ENCODE measurements around the gene RNF40.

Gene RNF40

DNA sequence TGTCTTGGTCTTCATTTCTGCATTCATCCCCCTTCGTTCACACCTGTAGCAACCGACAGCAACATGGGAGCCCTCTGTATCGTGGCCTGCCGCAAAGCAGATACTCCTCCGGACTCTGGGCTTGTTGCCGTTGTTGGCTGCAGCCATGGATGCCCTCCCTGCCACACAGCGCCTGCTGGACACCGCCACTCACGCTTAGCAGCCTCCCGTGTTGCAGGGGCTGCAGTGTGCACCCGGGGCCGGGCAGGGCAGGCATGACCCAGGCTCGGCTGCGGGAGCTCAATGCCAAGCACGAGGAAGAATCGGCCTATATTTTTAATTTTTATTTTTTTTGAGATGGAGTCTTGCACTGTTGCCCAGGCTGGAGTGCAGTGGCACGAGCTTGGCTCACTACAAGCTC is 59.8 kb downstream of the RNF40 start:
- Histone ChIP-seq H3K9me3 (replicated peaks; ENCODE audit: insufficient read depth, low read length) (no peaks in the 10 kb centered on the region), H2AFZ (ENCODE audit: low read length) (no peak overlapping the region)
- TF ChIP-seq, protein P1, sequence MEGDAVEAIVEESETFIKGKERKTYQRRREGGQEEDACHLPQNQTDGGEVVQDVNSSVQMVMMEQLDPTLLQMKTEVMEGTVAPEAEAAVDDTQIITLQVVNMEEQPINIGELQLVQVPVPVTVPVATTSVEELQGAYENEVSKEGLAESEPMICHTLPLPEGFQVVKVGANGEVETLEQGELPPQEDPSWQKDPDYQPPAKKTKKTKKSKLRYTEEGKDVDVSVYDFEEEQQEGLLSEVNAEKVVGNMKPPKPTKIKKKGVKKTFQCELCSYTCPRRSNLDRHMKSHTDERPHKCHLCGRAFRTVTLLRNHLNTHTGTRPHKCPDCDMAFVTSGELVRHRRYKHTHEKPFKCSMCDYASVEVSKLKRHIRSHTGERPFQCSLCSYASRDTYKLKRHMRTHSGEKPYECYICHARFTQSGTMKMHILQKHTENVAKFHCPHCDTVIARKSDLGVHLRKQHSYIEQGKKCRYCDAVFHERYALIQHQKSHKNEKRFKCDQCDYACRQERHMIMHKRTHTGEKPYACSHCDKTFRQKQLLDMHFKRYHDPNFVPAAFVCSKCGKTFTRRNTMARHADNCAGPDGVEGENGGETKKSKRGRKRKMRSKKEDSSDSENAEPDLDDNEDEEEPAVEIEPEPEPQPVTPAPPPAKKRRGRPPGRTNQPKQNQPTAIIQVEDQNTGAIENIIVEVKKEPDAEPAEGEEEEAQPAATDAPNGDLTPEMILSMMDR (IDR thresholded peaks at IDR 0.05; ENCODE audit: low read length): no peak
- TF ChIP-seq EZH2 (optimal IDR thresholded peaks at IDR 0.05; ENCODE audit: low read depth, low read length) (no peak), EZH2phosphoT487 (IDR thresholded peaks at IDR 0.05; ENCODE audit: low read length) (no peak)

More for the DNA sequence above, 59.8 kb downstream of the RNF40 start:
- no peaks in the 10 kb centered on the region for H3F3A ChIP-seq (ENCODE audit: insufficient read depth, low read length)
- H3K36me3 ChIP-seq (replicated peaks; ENCODE audit: insufficient read depth, low read length): no peaks in the 10 kb centered on the region
- H3K79me2 ChIP-seq (ENCODE audit: low read length): no peaks in the 10 kb centered on the region
- no peaks in the 10 kb centered on the region for H3K4me1 ChIP-seq (ENCODE audit: low read length)
- H3K9ac ChIP-seq (ENCODE audit: low read length): no peak overlapping the region
- H3K27ac ChIP-seq (ENCODE audit: low read length): no peak overlapping the region
- no peak overlapping the region for H3K4me3 ChIP-seq (ENCODE audit: low read length)
- no peaks in the 10 kb centered on the region; the same call in 1 of the 2 replicates for H3K27me3 ChIP-seq (replicated peaks; ENCODE audit: insufficient read depth, low read length)
- DNase-seq: no peak
- no peaks in the 10 kb centered on the region for H4K20me1 ChIP-seq (ENCODE audit: insufficient read depth, low read length)
- no peaks in the 10 kb centered on the region for H3K9me2 ChIP-seq (replicated peaks; ENCODE audit: insufficient read depth, low read length)
- no peak overlapping the region for H3K4me2 ChIP-seq (ENCODE audit: low read depth, low read length)

Measured in MM.1S (cell line).